CD4-positive, CD25-positive, alpha-beta regulatory T cell (primary cell): ENCODE results near the gene NKD1. TPM values are rescaled to one million over a fixed set of nuclear protein-coding genes. Genes with fewer than 3 reads are reported as not detected.

Experiments
- ATAC-seq, 2 donors: fragments of 150-1000 bp; cut with Tn5 transposase; one replicate each; pipeline ENCODE4 v1.10.0; 2021; ENCODE audit warnings: low read depth in 2 of 2, moderate number of reproducible peaks in 2 of 2, moderate library complexity in 1 of 2
- DNase-seq, 3 donors: peaks; one replicate each; pipeline versions ENCODE4 v3.0.0 to v3.0.0-alpha.2; 2012 to 2022; ENCODE audit warnings: mixed read lengths in 1 of 3
- H3K27ac ChIP-seq: one replicate; pipeline ENCODE4 v1.7.0; 2013; ENCODE audit warnings: mild to moderate bottlenecking, low read length; ENCODE audit not compliant: insufficient read depth, poor library complexity, severe bottlenecking
- H3K27me3 ChIP-seq: one replicate; pipeline ENCODE4 v1.7.0; 2013; ENCODE audit warnings: low read length; ENCODE audit not compliant: control insufficient read depth, insufficient read depth
- H3K36me3 ChIP-seq: one replicate; pipeline ENCODE4 v1.7.0; 2013; ENCODE audit warnings: mild to moderate bottlenecking, low read length, moderate library complexity; ENCODE audit not compliant: control insufficient read depth, insufficient read depth
- H3K4me1 ChIP-seq: 2 replicates; pipeline ENCODE4 v1.7.0; 2013; ENCODE audit warnings: mild to moderate bottlenecking, low read length; ENCODE audit not compliant: insufficient read depth, control insufficient read depth, poor library complexity, severe bottlenecking
- H3K4me3 ChIP-seq: one replicate; pipeline ENCODE4 v1.7.0; 2013; ENCODE audit warnings: low read depth, mild to moderate bottlenecking, low read length, moderate library complexity
- H3K9me3 ChIP-seq, 2 experiments: 1 replicate in 1 of 2; 2 replicates in 1 of 2; pipeline ENCODE4 v1.7.0; 2013; ENCODE audit warnings: low read length in 2 of 2, mild to moderate bottlenecking in 1 of 2, moderate library complexity in 1 of 2; ENCODE audit not compliant: control insufficient read depth in 2 of 2
- H3K27ac Mint-ChIP-seq, 3 donors: one replicate each; pipeline ENCODE4 v1.8.0; 2020 to 2022; ENCODE audit warnings: mild to moderate bottlenecking in 3 of 3, mixed read lengths in 3 of 3, moderate library complexity in 2 of 3
- H3K27me3 Mint-ChIP-seq: one replicate; pipeline ENCODE4 v1.8.0; 2022; ENCODE audit warnings: mild to moderate bottlenecking, mixed read lengths
- H3K36me3 Mint-ChIP-seq: one replicate; pipeline ENCODE4 v1.8.0; 2020; ENCODE audit warnings: mixed read lengths
- H3K4me1 Mint-ChIP-seq, 4 donors: one replicate each; pipeline ENCODE4 v1.8.0; 2020 to 2022; ENCODE audit warnings: mixed read lengths in 4 of 4, mild to moderate bottlenecking in 1 of 4
- H3K4me3 Mint-ChIP-seq, 4 donors: one replicate each; pipeline ENCODE4 v1.8.0; 2020 to 2022; ENCODE audit warnings: mild to moderate bottlenecking in 4 of 4, mixed read lengths in 4 of 4, moderate library complexity in 3 of 4
- H3K9me3 Mint-ChIP-seq, 7 donors: one replicate each; pipeline ENCODE4 v1.8.0; 2020 to 2022; ENCODE audit warnings: mixed read lengths in 7 of 7, mild to moderate bottlenecking in 3 of 7, moderate library complexity in 2 of 7
- polyA plus RNA-seq, 4 donors: library from polyadenylated mRNA; unstranded; fragments of 300-500 nt; fragmentation: Illumina TruSeq; gene quantifications; one replicate each; pipeline ENCODE4 v1.2.3, GENCODE V29; 2021
- total RNA-seq: library from RNA; stranded (reverse); gene quantifications from one replicate; pipeline ENCODE4 v1.2.3, GENCODE V29; 2022

Gene NKD1
- total and polyA plus RNA-seq, 5 donors from 2014 or later: 0.10 to 2.4 (median 0.65) TPM; not detected in 1

DNA sequence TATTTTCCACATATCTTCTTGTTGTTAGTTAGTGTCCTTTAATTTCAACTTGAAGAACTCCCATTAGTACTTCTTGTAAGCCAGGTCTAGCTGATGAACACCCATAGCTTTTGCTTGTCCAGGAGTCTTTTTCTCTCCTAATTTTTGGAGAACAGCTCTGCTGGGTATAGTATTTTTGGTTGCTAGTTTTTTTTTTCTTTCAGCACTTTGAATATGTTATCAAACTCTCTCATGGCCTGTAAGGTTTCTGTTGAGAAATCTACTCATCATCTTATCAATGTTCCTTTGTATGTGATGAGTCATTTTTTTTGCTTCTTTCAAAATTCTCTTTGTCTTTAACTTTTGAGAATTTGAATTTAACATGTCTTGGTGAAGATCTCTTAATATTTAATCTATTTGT lies 31.8 kb upstream of the NKD1 start:
- Histone ChIP-seq H3K27ac (no peak overlapping the region), H3K9me3 (peaks cover 15 to 17% of the 10 kb centered on the region in 2 experiments), H3K27me3 (no peaks in the 10 kb centered on the region), H3K4me3 (no peak overlapping the region), H3K36me3 (no peaks in the 10 kb centered on the region), H3K4me1 (no peaks in the 10 kb centered on the region)
- DNase-seq (no peak), ATAC-seq (no peak)
- no peak overlapping the region for H3K4me3 Mint-ChIP-seq
- no peak overlapping the region for H3K27ac Mint-ChIP-seq
- no peaks in the 10 kb centered on the region for H3K4me1 Mint-ChIP-seq
- no peaks in the 10 kb centered on the region for H3K36me3 Mint-ChIP-seq
- H3K9me3 Mint-ChIP-seq: peaks cover 0 to 21% (median 6%) of the 10 kb centered on the region in 7 donors
- H3K27me3 Mint-ChIP-seq: peaks cover 40% of the 10 kb centered on the region

- no peaks in the 10 kb centered on the region for H3K36me3 Mint-ChIP-seq
- no peak overlapping the region for H3K4me3 ChIP-seq
- no peaks in the 10 kb centered on the region for H3K4me1 ChIP-seq
- H3K27me3 Mint-ChIP-seq: peaks cover 39% of the 10 kb centered on the region
- no peak overlapping the region for H3K4me3 Mint-ChIP-seq
- no peak overlapping the region for H3K27ac ChIP-seq
- no peaks in the 10 kb centered on the region for H3K36me3 ChIP-seq
- H3K27ac Mint-ChIP-seq: no peak overlapping the region
- peaks cover 15 to 17% of the 10 kb centered on the region in 2 experiments for H3K9me3 ChIP-seq
- no peak for DNase-seq
- H3K4me1 Mint-ChIP-seq: no peaks in the 10 kb centered on the region
- H3K9me3 Mint-ChIP-seq: peaks cover 0 to 21% (median 6%) of the 10 kb centered on the region in 7 donors
- peaks cover 1% of the 10 kb centered on the region for H3K27me3 ChIP-seq
- ATAC-seq: no peak
These were observed 31.3 kb upstream of the NKD1 start for GRCh38 chr16:50516890-50517289.

DNA sequence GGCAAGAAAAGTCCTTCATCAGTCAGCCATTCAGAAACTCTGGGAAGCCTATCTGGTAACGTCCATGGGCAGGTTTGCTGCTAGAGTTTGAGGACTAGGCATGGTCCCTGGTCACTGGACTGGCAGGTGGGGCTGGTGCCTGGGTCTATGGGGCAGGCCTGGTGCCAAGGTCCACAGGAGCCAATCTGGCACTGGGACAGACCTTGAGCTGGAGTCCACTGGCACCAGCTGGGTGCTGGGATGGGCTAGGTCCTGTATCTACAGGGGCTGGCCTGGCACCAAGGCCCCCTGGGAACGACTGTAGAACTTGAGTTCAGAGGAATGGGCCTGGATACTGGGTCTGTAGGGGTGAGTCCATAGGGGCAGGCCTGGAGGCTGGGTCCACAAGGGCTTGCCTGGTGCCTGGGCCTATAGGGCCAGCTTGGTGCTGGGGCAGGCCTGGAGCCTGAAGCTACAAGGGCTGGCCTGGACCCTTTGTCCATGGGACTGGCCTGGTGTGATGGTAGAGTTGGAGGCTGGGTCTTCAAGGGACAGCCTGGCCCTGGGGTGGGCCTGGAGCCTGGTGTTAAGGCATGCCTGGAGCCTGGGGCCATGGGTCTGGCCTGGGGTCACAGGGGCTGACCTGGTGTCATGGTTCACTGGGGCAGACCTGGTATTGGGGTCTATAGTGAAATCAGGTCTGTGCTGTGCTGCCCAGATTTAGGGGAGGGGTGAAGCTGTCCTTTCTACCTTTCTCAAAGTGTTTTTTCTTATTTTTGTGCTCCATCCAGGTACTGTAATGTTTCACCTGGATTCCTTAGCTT lies 30.5 kb upstream of the NKD1 start:
- Histone ChIP-seq H3K4me3 (no peak overlapping the region), H3K4me1 (no peaks in the 10 kb centered on the region), H3K9me3 (peaks cover 15 to 17% of the 10 kb centered on the region in 2 experiments), H3K36me3 (no peaks in the 10 kb centered on the region), H3K27ac (no peak overlapping the region), H3K27me3 (peaks cover 6% of the 10 kb centered on the region)
- Mint-ChIP-seq H3K4me1 (no peaks in the 10 kb centered on the region), H3K4me3 (peak overlapping the region in 1 of 4 donors; percentile 43), H3K27me3 (peaks cover 32% of the 10 kb centered on the region), H3K27ac (no peak overlapping the region), H3K9me3 (peaks cover 0 to 21% (median 6%) of the 10 kb centered on the region in 7 donors), H3K36me3 (no peaks in the 10 kb centered on the region)
- DNase-seq: no peak
- no peak for ATAC-seq

DNA sequence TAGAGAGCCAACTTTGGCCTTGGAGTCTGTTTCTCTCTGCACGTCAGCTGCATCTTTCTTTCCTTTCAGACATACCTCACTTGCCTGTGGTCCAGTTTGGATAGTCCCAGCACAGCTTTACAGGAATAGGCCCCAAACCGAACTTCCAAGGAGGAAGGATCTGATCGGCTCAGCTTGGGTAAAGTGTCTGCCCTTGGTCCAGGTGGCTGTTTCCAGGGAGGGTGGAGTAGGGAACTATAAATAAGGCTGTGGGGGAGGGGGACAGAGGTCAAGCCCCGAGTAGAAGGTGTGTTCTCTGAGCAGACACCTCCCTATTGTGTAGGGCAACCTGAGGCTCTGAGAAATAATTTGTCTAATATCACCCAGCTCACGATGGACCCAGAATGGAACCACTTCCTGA lies 29.2 kb upstream of the NKD1 start:
- no peak for DNase-seq
- peaks cover 32% of the 10 kb centered on the region for H3K27me3 Mint-ChIP-seq
- peaks cover 0 to 21% (median 6%) of the 10 kb centered on the region in 7 donors for H3K9me3 Mint-ChIP-seq

DNA sequence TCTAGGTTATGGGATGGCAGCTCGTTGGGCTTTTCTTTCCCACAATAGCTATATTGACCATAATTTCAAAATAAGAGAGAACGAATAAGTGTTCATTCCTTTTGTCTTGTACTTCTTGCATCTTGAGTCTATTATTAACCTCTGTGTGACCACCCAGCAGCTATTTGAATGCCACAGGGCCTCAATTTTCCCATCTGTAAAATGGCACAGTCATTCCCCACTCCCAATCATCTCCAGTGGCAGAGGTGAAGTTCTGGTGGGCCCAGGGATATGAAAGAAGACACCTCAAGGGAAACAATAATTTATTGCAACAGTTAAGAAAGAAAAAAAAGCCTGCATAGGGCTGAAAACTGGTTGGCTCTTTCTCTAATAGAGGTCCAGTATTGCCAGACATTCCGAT lies 28.6 kb upstream of the NKD1 start:
- no peak overlapping the region for H3K4me3 Mint-ChIP-seq
- no peak for DNase-seq

More for the DNA sequence above, 29.2 kb upstream of the NKD1 start:
- H3K4me1 Mint-ChIP-seq: no peaks in the 10 kb centered on the region
- H3K4me3 Mint-ChIP-seq: no peak overlapping the region
- no peaks in the 10 kb centered on the region for H3K36me3 Mint-ChIP-seq
- H3K9me3 ChIP-seq: peaks cover 15 to 17% of the 10 kb centered on the region in 2 experiments
- no peak for ATAC-seq
- H3K27ac Mint-ChIP-seq: no peak overlapping the region
- H3K4me3 ChIP-seq: no peak overlapping the region
- peaks cover 6% of the 10 kb centered on the region for H3K27me3 ChIP-seq
- H3K36me3 ChIP-seq: no peaks in the 10 kb centered on the region
- no peak overlapping the region for H3K27ac ChIP-seq
- H3K4me1 ChIP-seq: no peaks in the 10 kb centered on the region

DNA sequence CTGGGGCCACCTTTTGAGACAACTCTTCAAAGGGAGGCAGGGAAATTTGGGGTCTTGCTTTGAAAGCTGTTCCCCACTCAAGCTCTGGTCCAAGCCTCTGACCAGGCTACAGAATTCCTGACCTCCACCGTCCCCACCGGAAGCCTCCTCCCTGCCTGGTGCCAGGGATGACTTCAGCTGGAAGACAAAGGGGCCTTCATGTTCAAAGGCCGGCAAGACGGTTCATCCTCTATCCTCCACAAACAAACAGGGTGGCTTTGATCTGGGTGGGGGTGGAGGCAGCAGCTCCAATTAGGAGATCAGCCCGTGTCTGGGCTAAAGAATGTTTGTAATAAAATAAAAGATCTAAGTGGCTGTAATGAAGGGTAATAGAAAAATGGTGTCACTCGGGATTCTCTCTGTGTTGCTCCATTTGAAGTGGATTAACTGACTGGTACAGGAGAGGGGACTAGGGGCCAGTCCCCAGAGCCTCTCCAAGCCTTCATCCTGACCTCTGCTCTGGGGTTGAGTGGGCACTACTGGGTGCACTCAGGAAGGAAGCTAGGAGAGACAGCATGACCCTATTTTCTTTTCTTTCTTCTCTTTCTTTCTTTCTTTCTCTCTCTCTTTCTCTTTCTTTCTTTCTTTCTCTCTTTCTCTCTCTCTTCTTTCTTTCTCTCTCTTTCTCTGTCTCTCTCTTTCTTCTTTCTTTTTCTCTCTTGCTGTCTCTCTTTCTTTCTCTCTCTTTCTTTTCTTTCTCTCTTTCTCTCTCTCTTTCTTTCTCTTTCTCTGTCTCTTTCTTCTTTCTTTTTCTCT lies 27.5 kb upstream of the NKD1 start:
- H3K27me3 Mint-ChIP-seq: peaks cover 32% of the 10 kb centered on the region
- peaks cover 6% of the 10 kb centered on the region for H3K27me3 ChIP-seq
- H3K4me3 ChIP-seq: no peak overlapping the region
- no peaks in the 10 kb centered on the region for H3K4me1 Mint-ChIP-seq
- peaks cover 0 to 16% (median 7%) of the 10 kb centered on the region in 7 donors for H3K9me3 Mint-ChIP-seq
- H3K9me3 ChIP-seq: peaks cover 15 to 17% of the 10 kb centered on the region in 2 experiments
- no peaks in the 10 kb centered on the region for H3K4me1 ChIP-seq
- no peaks in the 10 kb centered on the region for H3K36me3 ChIP-seq
- peak overlapping the region in 1 of 3 donors; percentile 56 for H3K27ac Mint-ChIP-seq
- H3K27ac ChIP-seq: no peak overlapping the region
- ATAC-seq (no peak), DNase-seq (no peak)
- H3K36me3 Mint-ChIP-seq: no peaks in the 10 kb centered on the region
- no peak overlapping the region for H3K4me3 Mint-ChIP-seq

More for the DNA sequence above, 28.6 kb upstream of the NKD1 start:
- H3K9me3 ChIP-seq: peaks cover 15 to 17% of the 10 kb centered on the region in 2 experiments
- Mint-ChIP-seq H3K27ac (no peak overlapping the region), H3K36me3 (no peaks in the 10 kb centered on the region), H3K9me3 (peaks cover 0 to 21% (median 7%) of the 10 kb centered on the region in 7 donors), H3K4me1 (no peaks in the 10 kb centered on the region), H3K27me3 (peaks cover 32% of the 10 kb centered on the region)
- no peaks in the 10 kb centered on the region for H3K36me3 ChIP-seq
- H3K27ac ChIP-seq: no peak overlapping the region
- peaks cover 6% of the 10 kb centered on the region for H3K27me3 ChIP-seq
- ATAC-seq: no peak
- H3K4me3 ChIP-seq: no peak overlapping the region
- no peaks in the 10 kb centered on the region for H3K4me1 ChIP-seq

DNA sequence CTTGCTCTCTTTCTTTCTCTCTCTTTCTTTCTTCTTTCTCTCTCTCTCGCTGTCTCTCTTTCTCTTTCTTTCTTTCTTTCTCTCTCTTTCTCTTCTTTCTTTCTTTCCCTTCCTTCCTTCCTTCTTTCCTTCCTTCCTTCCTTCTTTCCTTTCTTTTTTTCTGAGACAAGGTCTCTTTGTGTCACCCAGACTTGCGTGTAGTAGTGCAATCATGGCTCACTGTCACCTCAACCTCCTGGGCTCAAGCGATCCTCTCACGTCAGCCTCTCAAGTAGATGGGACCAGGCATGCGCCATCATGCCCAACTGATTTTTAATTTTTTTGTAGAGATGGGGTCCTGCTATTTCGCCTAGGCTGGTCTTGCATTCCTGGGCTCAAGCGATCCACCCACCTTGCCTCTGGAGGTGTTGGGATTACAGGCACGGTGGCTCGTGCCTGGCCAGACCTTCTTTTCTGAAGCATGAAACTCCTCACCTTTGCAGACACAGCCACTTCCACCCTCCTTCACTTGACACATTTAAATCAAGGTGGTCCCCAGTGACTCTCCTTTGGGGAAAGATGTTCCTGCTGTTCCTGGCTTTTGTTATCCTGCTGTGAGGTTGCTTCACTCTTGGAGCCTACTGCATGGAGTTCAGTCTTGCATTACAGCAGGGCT lies 26.8 kb upstream of the NKD1 start:
- peaks cover 36% of the 10 kb centered on the region for H3K27me3 Mint-ChIP-seq
- H3K36me3 Mint-ChIP-seq: no peaks in the 10 kb centered on the region
- DNase-seq (no peak), ATAC-seq (no peak)
- Histone ChIP-seq H3K36me3 (no peaks in the 10 kb centered on the region), H3K27me3 (peaks cover 6% of the 10 kb centered on the region), H3K9me3 (peaks cover 10 to 12% of the 10 kb centered on the region in 2 experiments), H3K4me1 (no peaks in the 10 kb centered on the region), H3K4me3 (no peak overlapping the region), H3K27ac (no peak overlapping the region)
- H3K9me3 Mint-ChIP-seq: peaks cover 0 to 10% (median 7%) of the 10 kb centered on the region in 7 donors
- no peaks in the 10 kb centered on the region for H3K4me1 Mint-ChIP-seq
- H3K27ac Mint-ChIP-seq: no peak overlapping the region
- H3K4me3 Mint-ChIP-seq: no peak overlapping the region
